NCI-H128 (cell line): Measurements from ENCODE around the gene TBX19.

Experiments
- DNase-seq: peaks from one replicate; lab custom pipeline; 2025; ENCODE audit not compliant: unreplicated experiment; lab: John Stamatoyannopoulos, UW

TBX19 gene

GRCh38 chr1:168279253-168279652 is 1.4 kb upstream of the TBX19 start:
- DNase-seq, result no peak

- no peak for DNase-seq
Measured at GRCh38 chr1:168281603-168282325, 1.1 kb downstream of the TBX19 start.

- no peak for DNase-seq
Measured at GRCh38 chr1:168285521-168285790, 4.8 kb downstream of the TBX19 start.

- no peak for DNase-seq
Measured at GRCh38 chr1:168285971-168286927, 5.6 kb downstream of the TBX19 start.

GRCh38 chr1:168287237-168287664 is 6.6 kb downstream of the TBX19 start:
- DNase-seq, result no peak

- DNase-seq, result no peak
Measured at GRCh38 chr1:168288311-168289052, 7.8 kb downstream of the TBX19 start.

- no peak for DNase-seq
Measured at GRCh38 chr1:168291222-168291837, 10.7 kb downstream of the TBX19 start.

GRCh38 chr1:168293356-168293755 is 12.7 kb downstream of the TBX19 start:
- DNase-seq, result no peak

- DNase-seq, result no peak
Measured at GRCh38 chr1:168295411-168296114, 14.9 kb downstream of the TBX19 start.

- no peak for DNase-seq
Measured at GRCh38 chr1:168297019-168297730, 16.5 kb downstream of the TBX19 start.

GRCh38 chr1:168298446-168298845 is 17.8 kb downstream of the TBX19 start:
- no peak for DNase-seq

GRCh38 chr1:168300626-168301025 is 19.9 kb downstream of the TBX19 start:
- no peak for DNase-seq

GRCh38 chr1:168301664-168302320 is 21.1 kb downstream of the TBX19 start:
- no peak for DNase-seq

- DNase-seq, result no peak
Measured at GRCh38 chr1:168303716-168304540, 23.3 kb downstream of the TBX19 start.

- DNase-seq, result peak; percentile 13
Measured at GRCh38 chr1:168304865-168305264, 24.2 kb downstream of the TBX19 start.

GRCh38 chr1:168312718-168313604 is 32.3 kb downstream of the TBX19 start:
- DNase-seq, result no peak

GRCh38 chr1:168316142-168316541 is 35.5 kb downstream of the TBX19 start:
- no peak for DNase-seq

GRCh38 chr1:168317309-168317708 is 36.6 kb downstream of the TBX19 start:
- DNase-seq, result no peak
